ENCODE measurements around the gene MYOCOS.

DNA sequence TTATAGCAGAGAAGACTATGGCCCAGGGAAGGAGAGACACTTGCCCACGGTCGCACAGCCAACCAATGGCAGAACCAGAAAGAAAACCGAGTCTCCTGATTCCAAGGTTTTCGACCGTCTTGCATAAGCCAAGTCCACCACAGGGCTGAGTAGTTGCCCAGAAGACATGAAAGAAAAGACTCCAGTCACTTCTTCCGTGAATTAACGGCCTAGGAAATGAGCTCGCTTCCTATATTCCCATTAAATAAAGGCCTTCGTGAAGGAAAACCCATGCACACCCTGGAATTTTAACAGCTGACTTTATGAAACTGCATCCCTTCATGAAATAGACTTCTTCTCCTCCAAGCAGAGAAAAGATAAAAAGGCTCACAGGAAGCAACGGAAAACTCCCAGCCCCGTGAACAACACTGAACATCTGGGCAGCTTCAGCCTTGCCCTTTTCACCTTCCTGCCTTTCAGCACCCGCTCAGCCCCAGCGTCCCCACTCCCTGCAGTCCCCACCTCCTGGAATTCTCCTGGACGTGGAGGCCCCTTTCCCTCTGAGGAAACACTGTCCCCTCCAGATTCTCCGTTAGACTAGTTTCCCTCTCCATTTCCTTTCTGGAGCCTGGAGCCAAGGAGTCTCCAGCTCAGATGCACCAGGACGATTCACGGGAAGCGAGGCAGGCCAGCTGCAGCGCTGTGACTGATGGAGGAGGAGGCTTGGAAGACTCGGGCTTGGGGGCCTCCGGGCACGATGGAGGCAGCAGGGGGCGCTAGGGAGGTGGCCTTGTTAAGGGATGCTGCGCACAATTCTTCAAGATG, 33.1 kb downstream of the MYOCOS start:
- TF ChIP-seq, protein P1, sequence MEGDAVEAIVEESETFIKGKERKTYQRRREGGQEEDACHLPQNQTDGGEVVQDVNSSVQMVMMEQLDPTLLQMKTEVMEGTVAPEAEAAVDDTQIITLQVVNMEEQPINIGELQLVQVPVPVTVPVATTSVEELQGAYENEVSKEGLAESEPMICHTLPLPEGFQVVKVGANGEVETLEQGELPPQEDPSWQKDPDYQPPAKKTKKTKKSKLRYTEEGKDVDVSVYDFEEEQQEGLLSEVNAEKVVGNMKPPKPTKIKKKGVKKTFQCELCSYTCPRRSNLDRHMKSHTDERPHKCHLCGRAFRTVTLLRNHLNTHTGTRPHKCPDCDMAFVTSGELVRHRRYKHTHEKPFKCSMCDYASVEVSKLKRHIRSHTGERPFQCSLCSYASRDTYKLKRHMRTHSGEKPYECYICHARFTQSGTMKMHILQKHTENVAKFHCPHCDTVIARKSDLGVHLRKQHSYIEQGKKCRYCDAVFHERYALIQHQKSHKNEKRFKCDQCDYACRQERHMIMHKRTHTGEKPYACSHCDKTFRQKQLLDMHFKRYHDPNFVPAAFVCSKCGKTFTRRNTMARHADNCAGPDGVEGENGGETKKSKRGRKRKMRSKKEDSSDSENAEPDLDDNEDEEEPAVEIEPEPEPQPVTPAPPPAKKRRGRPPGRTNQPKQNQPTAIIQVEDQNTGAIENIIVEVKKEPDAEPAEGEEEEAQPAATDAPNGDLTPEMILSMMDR (conservative IDR thresholded peaks at IDR 0.05 in 1 of 2, IDR thresholded peaks at IDR 0.05 in 1 of 2; ENCODE audit: low read depth in 1 of 2, low read length in 2 of 2): peak; percentile 72 to 78
- TF ChIP-seq EZH2 (IDR thresholded peaks at IDR 0.05; ENCODE audit: low read length, missing control alignments): no peak
